Thoracic aorta (tissue), 2 donors: ENCODE data around the gene BRWD1. TPM values are rescaled to one million over a fixed set of nuclear protein-coding genes. Genes with fewer than 3 reads are reported as not detected.

Experiments used
- ATAC-seq: fragments of 150-250 bp; one replicate; pipeline ENCODE4 v1.8.0; 2017; ENCODE audit warnings: low read depth; ENCODE audit not compliant: insufficient number of reproducible peaks, low FRiP score
- DNase-seq: peaks from one replicate; pipeline ENCODE4 v3.0.0-alpha.2; 2020; ENCODE audit warnings: low spot score
- H3K27ac ChIP-seq, 2 donors: fragments of 200-600 bp; sonication (generic); 1 replicate in 1 of 2; 2 replicates in 1 of 2; pipeline ENCODE4 v1.5.1; 2016; ENCODE audit warnings: mild to moderate bottlenecking in 2 of 2, moderate library complexity in 2 of 2
- H3K27me3 ChIP-seq: fragments of 200-600 bp; sonication (generic); replicated peaks from 2 replicates; pipeline ENCODE4 v1.6.0; 2016; ENCODE audit warnings: mild to moderate bottlenecking; ENCODE audit not compliant: insufficient read depth
- H3K36me3 ChIP-seq: fragments of 200-600 bp; sonication (generic); one replicate; pipeline ENCODE4 v1.5.1; 2016
- H3K4me1 ChIP-seq, 2 donors: fragments of 200-600 bp; sonication (generic); 1 replicate in 1 of 2; 2 replicates in 1 of 2; pipeline versions ENCODE4 v1.5.1 to v1.6.0; 2016; ENCODE audit warnings: low read depth in 2 of 2, mild to moderate bottlenecking in 1 of 2; ENCODE audit not compliant: control insufficient read depth in 1 of 2
- H3K4me3 ChIP-seq: fragments of 200-600 bp; sonication (generic); 2 replicates; pipeline ENCODE4 v1.5.1; 2016; ENCODE audit warnings: mild to moderate bottlenecking
- H3K9me3 ChIP-seq: fragments of 200-600 bp; sonication (generic); 2 replicates; pipeline ENCODE4 v1.5.1; 2016
- total RNA-seq, 2 donors: library from RNA; depleted of rRNA; stranded (reverse); fragments of >200 nt; gene quantifications; one replicate each; pipeline versions ENCODE4 v1.1.0 to v1.2.3, GENCODE V29; 2016
- TF ChIP-seq, protein P1 (sequence below): fragments of 200-600 bp; sonication (generic); IDR thresholded peaks from one replicate; pipeline ENCODE4 v1.5.1; 2019; ENCODE audit warnings: antibody characterized with exemption

BRWD1 gene
- total RNA-seq, 2 donors from 2014 or later, result 56.0 to 81.6 TPM

DNA sequence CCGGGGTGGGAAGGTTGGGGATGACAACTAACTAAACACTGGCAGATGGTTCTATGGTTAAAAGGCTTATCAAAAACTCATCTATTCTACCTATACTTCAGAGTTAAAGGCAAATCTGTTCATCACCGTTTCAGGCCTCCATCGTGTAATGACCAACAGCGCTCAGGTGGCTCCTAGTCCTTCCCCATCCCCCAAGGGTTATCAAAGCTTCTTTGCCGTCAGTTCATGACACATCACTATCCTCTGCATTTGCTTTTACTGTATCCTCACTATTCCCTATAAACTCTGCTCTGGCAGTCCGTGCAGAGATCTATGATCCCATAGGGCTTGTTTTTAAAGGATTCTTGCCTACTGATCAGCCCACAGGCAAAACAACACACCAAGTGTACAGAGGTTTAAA is 27.3 kb upstream of the BRWD1 start:
- TF ChIP-seq, protein P1, sequence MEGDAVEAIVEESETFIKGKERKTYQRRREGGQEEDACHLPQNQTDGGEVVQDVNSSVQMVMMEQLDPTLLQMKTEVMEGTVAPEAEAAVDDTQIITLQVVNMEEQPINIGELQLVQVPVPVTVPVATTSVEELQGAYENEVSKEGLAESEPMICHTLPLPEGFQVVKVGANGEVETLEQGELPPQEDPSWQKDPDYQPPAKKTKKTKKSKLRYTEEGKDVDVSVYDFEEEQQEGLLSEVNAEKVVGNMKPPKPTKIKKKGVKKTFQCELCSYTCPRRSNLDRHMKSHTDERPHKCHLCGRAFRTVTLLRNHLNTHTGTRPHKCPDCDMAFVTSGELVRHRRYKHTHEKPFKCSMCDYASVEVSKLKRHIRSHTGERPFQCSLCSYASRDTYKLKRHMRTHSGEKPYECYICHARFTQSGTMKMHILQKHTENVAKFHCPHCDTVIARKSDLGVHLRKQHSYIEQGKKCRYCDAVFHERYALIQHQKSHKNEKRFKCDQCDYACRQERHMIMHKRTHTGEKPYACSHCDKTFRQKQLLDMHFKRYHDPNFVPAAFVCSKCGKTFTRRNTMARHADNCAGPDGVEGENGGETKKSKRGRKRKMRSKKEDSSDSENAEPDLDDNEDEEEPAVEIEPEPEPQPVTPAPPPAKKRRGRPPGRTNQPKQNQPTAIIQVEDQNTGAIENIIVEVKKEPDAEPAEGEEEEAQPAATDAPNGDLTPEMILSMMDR, result no peak
- no peaks in the 10 kb centered on the region for H3K9me3 ChIP-seq
- no peaks in the 10 kb centered on the region for H3K27me3 ChIP-seq
- H3K36me3 ChIP-seq, result peaks cover 10% of the 10 kb centered on the region
- no peak for ATAC-seq
- no peak overlapping the region for H3K27ac ChIP-seq
- no peak for DNase-seq
- no peak overlapping the region for H3K4me3 ChIP-seq
- peaks cover 0 to 6% of the 10 kb centered on the region in 2 donors for H3K4me1 ChIP-seq

DNA sequence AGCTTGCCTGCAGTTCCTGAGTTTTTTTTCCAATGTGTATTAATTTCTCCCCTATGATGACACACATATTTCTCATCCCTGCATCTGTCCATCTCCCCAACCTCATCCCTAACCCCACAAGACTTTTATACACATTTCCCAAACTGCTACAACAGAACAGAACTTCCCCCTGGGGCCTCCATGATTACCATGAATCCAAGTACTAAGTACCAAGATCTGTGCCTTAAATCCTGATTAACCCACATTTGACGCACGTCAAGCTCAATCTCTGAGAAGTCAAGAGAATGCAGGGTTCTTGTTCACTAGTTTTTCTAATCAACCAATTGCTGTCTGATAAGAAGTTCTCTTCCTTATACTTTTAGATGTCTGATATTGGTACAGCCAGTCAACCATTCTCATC is 25.8 kb upstream of the BRWD1 start:
- TF ChIP-seq, protein P1, result no peak
- H3K4me1 ChIP-seq, result no peaks in the 10 kb centered on the region
- H3K9me3 ChIP-seq, result no peaks in the 10 kb centered on the region
- H3K27ac ChIP-seq, result no peak overlapping the region
- no peak for ATAC-seq
- H3K36me3 ChIP-seq, result peaks cover 10% of the 10 kb centered on the region
- H3K4me3 ChIP-seq, result no peak overlapping the region
- no peak for DNase-seq
- no peaks in the 10 kb centered on the region for H3K27me3 ChIP-seq

DNA sequence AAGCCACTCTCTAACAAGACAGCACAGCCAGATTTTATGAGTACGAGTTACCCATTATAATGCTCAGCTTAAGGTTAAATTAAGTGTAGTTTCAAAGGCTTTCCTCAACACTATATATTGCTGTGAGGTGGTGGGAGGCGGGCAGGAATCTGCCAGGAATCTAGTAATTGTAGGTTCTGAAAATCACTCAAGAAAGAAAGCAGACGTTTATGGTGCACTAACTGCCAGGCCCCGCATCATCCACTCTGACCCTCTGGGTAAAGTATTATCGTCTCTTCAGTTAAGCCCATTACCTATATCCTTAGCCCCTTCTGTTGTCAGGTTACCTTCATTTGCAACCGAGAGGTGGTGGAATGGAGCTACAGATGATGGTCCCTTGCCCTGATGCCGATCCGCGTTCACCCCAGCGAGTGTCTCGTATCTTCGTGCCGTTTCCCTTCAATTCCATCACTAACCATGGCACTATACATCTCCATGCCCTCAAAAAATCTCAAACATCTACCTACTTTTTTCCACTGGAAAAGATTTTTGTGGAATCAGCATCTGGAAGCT is 23.1 kb upstream of the BRWD1 start:
- H3K4me1 ChIP-seq, result no peaks in the 10 kb centered on the region
- H3K9me3 ChIP-seq, result no peaks in the 10 kb centered on the region
- no peak overlapping the region for H3K4me3 ChIP-seq
- TF ChIP-seq, protein P1, result no peak
- DNase-seq (no peak), ATAC-seq (no peak)
- no peak overlapping the region for H3K27ac ChIP-seq
- no peaks in the 10 kb centered on the region for H3K36me3 ChIP-seq
- H3K27me3 ChIP-seq, result no peaks in the 10 kb centered on the region

DNA sequence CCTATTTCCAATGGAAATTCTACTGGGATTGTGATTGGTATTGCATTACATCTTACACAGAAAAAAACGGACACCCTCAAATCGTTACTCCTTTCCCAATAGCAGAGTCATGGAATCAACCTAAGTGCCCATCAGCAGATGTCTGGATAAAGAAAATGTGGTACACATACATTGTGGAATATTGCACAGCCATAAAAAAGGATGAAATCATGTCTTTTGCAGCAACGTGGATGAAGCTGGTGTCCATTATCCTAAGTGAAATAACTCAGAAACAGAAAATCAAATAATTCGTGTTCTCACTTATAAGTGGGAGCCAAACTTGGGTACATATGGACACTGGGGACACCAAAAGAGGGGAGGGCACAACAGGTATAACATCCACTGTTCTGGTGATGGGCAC is 21.2 kb upstream of the BRWD1 start:
- no peak overlapping the region for H3K4me3 ChIP-seq
- ATAC-seq, result no peak
- TF ChIP-seq, protein P1, result no peak

DNA sequence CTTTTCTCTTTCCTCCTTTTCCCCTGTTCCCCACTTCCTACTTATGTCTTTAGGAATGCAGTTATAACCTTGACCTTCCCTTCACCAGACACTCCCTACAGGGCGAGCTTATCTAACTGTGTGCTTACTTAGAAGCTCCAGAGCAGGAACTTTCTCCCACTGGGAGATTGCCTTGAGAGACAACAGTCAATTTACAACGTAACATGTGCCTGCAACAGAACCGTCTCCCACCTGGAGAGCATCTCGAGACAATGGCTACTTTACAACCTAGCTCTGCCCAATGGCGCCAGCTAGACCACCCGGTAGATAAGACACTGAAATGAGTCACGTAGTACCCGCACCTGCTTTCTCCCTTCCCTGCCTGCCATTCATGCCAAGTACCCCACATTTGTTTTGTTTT is 18.7 kb upstream of the BRWD1 start:
- H3K27ac ChIP-seq, result no peak overlapping the region
- no peaks in the 10 kb centered on the region for H3K9me3 ChIP-seq
- TF ChIP-seq, protein P1, result no peak
- H3K36me3 ChIP-seq, result no peaks in the 10 kb centered on the region
- H3K27me3 ChIP-seq, result no peaks in the 10 kb centered on the region
- DNase-seq (no peak), ATAC-seq (no peak)
- H3K4me3 ChIP-seq, result no peak overlapping the region
- H3K4me1 ChIP-seq, result no peaks in the 10 kb centered on the region

More for the DNA sequence above, 21.2 kb upstream of the BRWD1 start:
- H3K9me3 ChIP-seq, result no peaks in the 10 kb centered on the region
- H3K36me3 ChIP-seq, result no peaks in the 10 kb centered on the region
- no peaks in the 10 kb centered on the region for H3K4me1 ChIP-seq
- DNase-seq, result no peak
- H3K27ac ChIP-seq, result no peak overlapping the region
- no peaks in the 10 kb centered on the region for H3K27me3 ChIP-seq
